22Rv1 (cell line): ENCODE measurements around the gene PRDM11.

Experiments
- ZFX ChIP-seq: fragments of 450-650 bp; IDR thresholded peaks from 2 replicates; pipeline ENCODE4 v1.6.1; 2017; ENCODE audit warnings: antibody characterized with exemption, borderline replicate concordance
- TF ChIP-seq, protein P1 (sequence below): fragments of 450-650 bp; IDR thresholded peaks from 2 replicates; pipeline ENCODE4 v1.5.1; 2017; ENCODE audit warnings: mild to moderate bottlenecking

DNA sequence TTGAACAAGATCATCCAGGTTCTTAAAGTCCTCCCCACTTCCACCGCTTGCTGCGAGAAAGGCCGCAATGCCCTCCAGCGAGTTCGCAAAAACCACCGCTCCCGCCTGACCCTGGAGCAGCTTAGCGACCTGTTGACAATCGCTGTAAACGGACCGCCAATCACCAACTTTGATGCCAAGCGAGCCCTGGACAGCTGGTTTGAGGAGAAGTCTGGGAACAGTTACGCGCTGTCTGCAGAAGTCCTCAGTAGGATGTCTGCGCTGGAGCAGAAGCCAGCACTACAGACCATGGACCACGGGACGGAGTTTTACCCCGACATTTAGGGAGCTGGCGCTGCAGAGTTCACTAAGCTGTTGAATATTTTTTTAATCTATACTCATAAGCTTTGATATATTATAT is 81.4 kb downstream of the PRDM11 start:
- TF ChIP-seq, protein P1, sequence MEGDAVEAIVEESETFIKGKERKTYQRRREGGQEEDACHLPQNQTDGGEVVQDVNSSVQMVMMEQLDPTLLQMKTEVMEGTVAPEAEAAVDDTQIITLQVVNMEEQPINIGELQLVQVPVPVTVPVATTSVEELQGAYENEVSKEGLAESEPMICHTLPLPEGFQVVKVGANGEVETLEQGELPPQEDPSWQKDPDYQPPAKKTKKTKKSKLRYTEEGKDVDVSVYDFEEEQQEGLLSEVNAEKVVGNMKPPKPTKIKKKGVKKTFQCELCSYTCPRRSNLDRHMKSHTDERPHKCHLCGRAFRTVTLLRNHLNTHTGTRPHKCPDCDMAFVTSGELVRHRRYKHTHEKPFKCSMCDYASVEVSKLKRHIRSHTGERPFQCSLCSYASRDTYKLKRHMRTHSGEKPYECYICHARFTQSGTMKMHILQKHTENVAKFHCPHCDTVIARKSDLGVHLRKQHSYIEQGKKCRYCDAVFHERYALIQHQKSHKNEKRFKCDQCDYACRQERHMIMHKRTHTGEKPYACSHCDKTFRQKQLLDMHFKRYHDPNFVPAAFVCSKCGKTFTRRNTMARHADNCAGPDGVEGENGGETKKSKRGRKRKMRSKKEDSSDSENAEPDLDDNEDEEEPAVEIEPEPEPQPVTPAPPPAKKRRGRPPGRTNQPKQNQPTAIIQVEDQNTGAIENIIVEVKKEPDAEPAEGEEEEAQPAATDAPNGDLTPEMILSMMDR: no peak
- TF ChIP-seq ZFX: no peak
